A673 (cell line): Measurements from ENCODE around the gene RING1. TPM values are rescaled to one million over a fixed set of nuclear protein-coding genes. Genes with fewer than 3 reads are reported as not detected.

Experiments used
- BruUV-seq: library from RNA; stranded (reverse); fragments of 400-500 nt; replicated peaks from 2 replicates; lab custom pipeline; 2021; lab: Mats Ljungman, UMichigan
- CTCF ChIA-PET: fragments of 300-600 bp; sonication (Branson Sonifier 250); formaldehyde crosslinking; loops from one replicate; lab custom pipeline; 2022; ENCODE audit warnings: antibody characterized with exemption; lab: Charles Lee
- POLR2A ChIA-PET: fragments of 300-600 bp; sonication (Branson Sonifier 250); formaldehyde crosslinking; loops from one replicate; lab custom pipeline; 2022; ENCODE audit warnings: antibody characterized with exemption; ENCODE audit not compliant: low non-redundant PET; lab: Charles Lee
- DNase-seq: peaks from one replicate; pipeline ENCODE4 v3.0.0-alpha.2; 2015; ENCODE audit warnings: low spot score
- H3K27ac ChIP-seq: fragments of 200-600 bp; sonication (generic); 2 replicates; pipeline ENCODE4 v1.5.1; 2016; ENCODE audit warnings: mixed run types, low read depth, mild to moderate bottlenecking, mixed read lengths, antibody characterized with exemption, low read length; ENCODE audit not compliant: poor library complexity, severe bottlenecking
- H3K27me3 ChIP-seq: fragments of 200-600 bp; sonication (generic); replicated peaks from 2 replicates; pipeline ENCODE4 v1.6.1; 2017; ENCODE audit warnings: mixed run types, low read depth, mild to moderate bottlenecking, mixed read lengths, antibody characterized with exemption, low read length; ENCODE audit not compliant: insufficient read depth, poor library complexity
- H3K36me3 ChIP-seq: fragments of 200-600 bp; sonication (generic); 2 replicates; pipeline ENCODE4 v1.6.1; 2016; ENCODE audit warnings: mixed run types, mild to moderate bottlenecking, mixed read lengths, antibody characterized with exemption, low read length; ENCODE audit not compliant: insufficient read depth, poor library complexity, severe bottlenecking
- H3K4me1 ChIP-seq: fragments of 200-600 bp; sonication (generic); 2 replicates; pipeline ENCODE4 v1.6.1; 2017; ENCODE audit warnings: mixed run types, mild to moderate bottlenecking, mixed read lengths, antibody characterized with exemption, low read length; ENCODE audit not compliant: insufficient read depth, poor library complexity, severe bottlenecking
- H3K4me3 ChIP-seq: fragments of 200-600 bp; sonication (generic); 2 replicates; pipeline ENCODE4 v1.5.1; 2016; ENCODE audit warnings: low read depth, mixed run types, mild to moderate bottlenecking, mixed read lengths, low read length; ENCODE audit not compliant: poor library complexity, severe bottlenecking
- H3K9me3 ChIP-seq: fragments of 200-600 bp; sonication (generic); 2 replicates; pipeline ENCODE4 v1.6.1; 2016; ENCODE audit warnings: mixed run types, low read depth, mild to moderate bottlenecking, mixed read lengths, antibody characterized with exemption, low read length; ENCODE audit not compliant: poor library complexity, severe bottlenecking
- CTCF ChIP-seq: fragments of 300-800, 200-600 bp; sonication (generic); conservative IDR thresholded peaks from 2 replicates; pipeline ENCODE4 v1.5.1; 2017; ENCODE audit warnings: low read depth, mild to moderate bottlenecking, antibody characterized with exemption, low read length, moderate library complexity, mixed read lengths
- EZH2 ChIP-seq: fragments of 200-600 bp; sonication (generic); IDR thresholded peaks from 2 replicates; pipeline ENCODE4 v1.6.1; 2017; ENCODE audit warnings: borderline replicate concordance, low read depth, mild to moderate bottlenecking, mixed read lengths, antibody characterized with exemption, low read length; ENCODE audit not compliant: poor library complexity, severe bottlenecking
- intact Hi-C: fragments of 100-400 bp; cut with micrococcal nuclease; formaldehyde crosslinking; loops from one replicate; pipeline ENCODE4 v1.10.0; 2022; ENCODE audit not compliant: unreplicated experiment
- total RNA-seq: library from RNA; stranded (reverse); gene quantifications from 2 replicates; pipeline ENCODE4 v1.2.3, GENCODE V29; 2021

The RING1 gene
- total RNA-seq, 1 experiment from 2014 or later, result 43.3 TPM

DNA sequence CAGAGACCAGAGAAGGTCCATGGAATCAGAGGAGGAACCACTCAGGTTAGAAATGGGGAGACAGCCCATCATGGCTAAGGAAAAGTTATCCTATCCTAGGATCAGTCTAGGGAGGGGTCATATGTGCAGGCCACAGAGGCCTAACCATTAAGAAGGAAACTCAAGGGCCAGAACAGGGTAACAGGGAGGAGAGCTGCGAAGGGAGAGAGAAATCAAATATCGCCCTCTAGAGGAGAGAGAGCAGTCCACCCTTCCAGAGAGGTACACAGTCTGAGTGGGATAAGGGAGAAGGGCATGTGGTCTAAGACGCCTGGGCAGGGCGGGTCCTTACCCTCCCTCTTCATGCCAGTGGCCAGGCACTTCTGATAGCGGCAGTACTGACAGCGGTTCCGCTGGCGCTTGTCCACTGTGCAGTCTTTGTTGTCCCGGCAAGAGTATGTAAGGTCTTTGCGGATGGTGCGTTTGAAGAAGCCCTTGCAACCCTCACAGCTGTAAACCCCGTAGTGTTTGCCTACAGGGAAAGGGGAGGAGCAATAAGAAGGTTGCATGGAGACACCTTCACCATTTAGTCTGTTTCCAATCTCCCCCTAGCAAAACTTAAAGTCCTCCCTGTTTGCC lies 10.8 kb upstream of the RING1 start:
- CTCF ChIA-PET, result no interaction called here
- POLR2A ChIA-PET, result no interaction called here
- Histone ChIP-seq H3K36me3 (peaks cover 44% of the 10 kb centered on the region), H3K27ac (no peak overlapping the region), H3K27me3 (no peaks in the 10 kb centered on the region), H3K9me3 (no peaks in the 10 kb centered on the region), H3K4me1 (peaks cover 15% of the 10 kb centered on the region), H3K4me3 (no peak overlapping the region)
- intact Hi-C loops, result no loop called here
- peak; percentile 82 for TF ChIP-seq CTCF
- no peak for TF ChIP-seq EZH2
- BruUV-seq, result no TSS peak
- peak; percentile 78 for DNase-seq

DNA sequence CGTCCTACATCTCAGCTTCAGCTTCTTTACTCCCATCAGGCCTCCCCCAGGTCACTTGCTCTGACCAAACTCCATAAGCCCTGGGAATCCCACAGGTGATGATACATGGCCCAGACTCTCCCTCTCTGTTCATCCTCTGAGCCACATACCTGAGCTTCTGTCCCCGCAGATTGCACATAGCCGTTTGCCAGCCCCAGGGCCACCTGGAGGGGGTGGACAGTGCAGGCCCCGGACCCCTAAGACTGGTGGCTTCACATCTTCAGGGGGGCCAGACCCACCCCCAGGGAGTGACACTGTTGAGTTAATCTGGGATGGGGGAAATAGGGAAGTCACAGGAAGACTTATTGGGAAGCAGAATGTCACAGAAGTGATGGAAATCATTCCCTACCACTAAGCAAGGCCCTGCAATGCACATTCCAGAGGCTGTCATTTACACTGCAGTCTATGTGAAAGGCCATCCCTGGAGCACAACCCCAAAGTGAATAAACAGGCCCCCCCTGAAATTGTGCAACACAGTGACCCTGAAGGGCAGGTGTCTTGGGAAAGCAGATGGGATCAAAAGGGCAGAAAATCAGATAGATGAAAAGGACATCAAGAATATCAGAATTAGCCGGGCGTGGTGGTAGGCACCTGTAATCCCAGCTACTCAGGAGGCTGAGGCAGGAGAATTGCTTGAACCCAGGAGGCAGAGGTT lies 10.0 kb upstream of the RING1 start:
- Histone ChIP-seq H3K36me3 (peaks cover 52% of the 10 kb centered on the region), H3K4me3 (no peak overlapping the region), H3K4me1 (peaks cover 10% of the 10 kb centered on the region), H3K9me3 (no peaks in the 10 kb centered on the region), H3K27me3 (no peaks in the 10 kb centered on the region), H3K27ac (no peak overlapping the region)
- CTCF ChIA-PET, result interaction anchor here (0.6 kb wide), 1 partner anchor 547 kb away, joined by 6 read pairs; no protein-coding TSS in a partner anchor
- no peak for DNase-seq
- intact Hi-C loops, result no loop called here
- POLR2A ChIA-PET, result no interaction called here
- no peak for TF ChIP-seq CTCF
- no peak for TF ChIP-seq EZH2
- BruUV-seq, result TSS peak; percentile 45

DNA sequence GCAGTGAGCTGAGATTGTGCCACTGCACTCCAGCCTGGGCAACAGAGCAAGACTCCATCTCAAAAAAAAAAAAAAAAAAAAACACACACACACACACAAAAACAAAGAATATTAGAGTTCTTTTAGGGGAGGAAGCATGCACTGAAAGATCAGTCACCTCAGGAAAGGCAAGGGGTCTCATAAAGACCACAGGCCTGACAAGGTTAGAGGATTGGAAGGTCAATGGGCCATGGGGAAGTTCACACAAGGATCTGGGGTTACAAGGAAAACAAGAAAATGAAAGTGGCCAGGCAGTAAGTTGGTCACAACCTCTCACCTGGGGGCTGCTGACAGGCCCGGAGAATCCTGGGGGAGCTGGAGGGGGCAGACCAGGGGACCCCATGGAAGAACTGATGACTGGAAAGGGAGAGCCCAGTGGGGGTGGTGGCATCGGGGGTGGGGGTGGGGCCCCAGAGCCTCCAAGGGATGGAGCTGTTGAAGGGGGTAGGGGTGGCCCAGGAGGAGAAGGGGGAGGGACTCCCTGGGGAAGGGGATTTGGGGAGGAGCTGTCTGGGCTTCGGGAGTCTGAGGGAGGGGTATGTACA lies 9.4 kb upstream of the RING1 start:
- intact Hi-C loops, result no loop called here
- Histone ChIP-seq H3K9me3 (no peaks in the 10 kb centered on the region), H3K4me3 (peak overlapping the region; percentile 80), H3K4me1 (peaks cover 16% of the 10 kb centered on the region), H3K36me3 (peaks cover 58% of the 10 kb centered on the region), H3K27ac (no peak overlapping the region), H3K27me3 (no peaks in the 10 kb centered on the region)
- ChIA-PET CTCF (interaction anchor here (0.6 kb wide), 1 partner anchor 547 kb away, joined by 6 read pairs; no protein-coding TSS in a partner anchor), POLR2A (no interaction called here)
- DNase-seq, result no peak
- TF ChIP-seq EZH2, result no peak
- BruUV-seq, result no TSS peak
